OCI-LY7 (cell line): ENCODE results near the gene SHMT1. TPM values are rescaled to one million over a fixed set of nuclear protein-coding genes. Genes with fewer than 3 reads are reported as not detected.

Source experiments
- BruUV-seq: library from RNA; stranded (reverse); fragments of 400-500 nt; replicated peaks from 2 replicates; lab custom pipeline; 2021; lab: Mats Ljungman, UMichigan
- CTCF ChIA-PET: fragments of 300-600 bp; sonication (Branson Sonifier 250); formaldehyde crosslinking; loops from one replicate; lab custom pipeline; 2022; ENCODE audit warnings: antibody characterized with exemption; ENCODE audit not compliant: unreplicated experiment; lab: Charles Lee
- POLR2A ChIA-PET: fragments of 300-600 bp; sonication (Branson Sonifier 250); formaldehyde crosslinking; loops from one replicate; lab custom pipeline; 2022; ENCODE audit warnings: antibody characterized with exemption; lab: Charles Lee
- DNase-seq: peaks from one replicate; pipeline ENCODE4 v3.0.0-alpha.2; 2015; ENCODE audit warnings: low spot score
- H2AFZ ChIP-seq: fragments of 200-600 bp; sonication (generic), shearing (Covaris generic); 2 replicates; pipeline ENCODE4 v1.6.1; 2014; ENCODE audit warnings: mild to moderate bottlenecking, antibody characterized with exemption, low read length, moderate library complexity
- H3K27ac ChIP-seq: fragments of 200-600 bp; sonication (generic); 2 replicates; pipeline ENCODE4 v1.5.1; 2014; ENCODE audit warnings: mixed run types, low read depth, mild to moderate bottlenecking, moderate library complexity, low read length, inconsistent platforms; ENCODE audit not compliant: poor library complexity, severe bottlenecking
- H3K36me3 ChIP-seq: fragments of 200-600 bp; sonication (generic); 2 replicates; pipeline ENCODE4 v1.6.1; 2014; ENCODE audit warnings: mild to moderate bottlenecking, antibody characterized with exemption, low read length, moderate library complexity, mixed read lengths; ENCODE audit not compliant: insufficient read depth
- H3K4me1 ChIP-seq: fragments of 200-600 bp; sonication (generic); 2 replicates; pipeline ENCODE4 v1.5.1; 2014; ENCODE audit warnings: mild to moderate bottlenecking, low read length; ENCODE audit not compliant: insufficient read depth, poor library complexity, severe bottlenecking
- H3K4me2 ChIP-seq: fragments of 200-600 bp; sonication (generic); 2 replicates; pipeline ENCODE4 v1.6.1; 2014; ENCODE audit warnings: mild to moderate bottlenecking, low read length
- H3K4me3 ChIP-seq: fragments of 200-600 bp; sonication (generic); 2 replicates; pipeline ENCODE4 v1.5.1; 2014; ENCODE audit warnings: mild to moderate bottlenecking, low read depth, low read length; ENCODE audit not compliant: poor library complexity, severe bottlenecking
- H3K79me2 ChIP-seq: fragments of 200-600 bp; sonication (generic); 2 replicates; pipeline ENCODE4 v1.6.1; 2016; ENCODE audit warnings: low read depth, mild to moderate bottlenecking, low read length, moderate library complexity, mixed read lengths; ENCODE audit not compliant: insufficient read depth
- H3K9me2 ChIP-seq: fragments of 200-600 bp; sonication (generic); 2 replicates; pipeline ENCODE4 v1.6.1; 2016; ENCODE audit warnings: mild to moderate bottlenecking, low read length, mixed read lengths; ENCODE audit not compliant: insufficient read depth
- H3K9me3 ChIP-seq: fragments of 200-600 bp; sonication (generic); 2 replicates; pipeline ENCODE4 v1.6.1; 2014; ENCODE audit warnings: mild to moderate bottlenecking, mixed run types, low read length, mixed read lengths
- H4K20me1 ChIP-seq: fragments of 200-600 bp; sonication (generic); 2 replicates; pipeline ENCODE4 v1.6.1; 2014; ENCODE audit warnings: mild to moderate bottlenecking, antibody characterized with exemption, low read length, moderate library complexity, mixed read lengths; ENCODE audit not compliant: insufficient read depth
- EZH2phosphoT487 ChIP-seq: fragments of 200-600 bp; sonication (generic); IDR thresholded peaks from 2 replicates; pipeline ENCODE4 v1.6.1; 2018; ENCODE audit warnings: low read depth, borderline replicate concordance, mild to moderate bottlenecking, mixed run types, antibody characterized with exemption, low read length, moderate library complexity, mixed read lengths
- intact Hi-C: fragments of 100-400 bp; cut with micrococcal nuclease; formaldehyde crosslinking; loops from one replicate; pipeline ENCODE4 v1.10.0; 2022; ENCODE audit not compliant: unreplicated experiment
- total RNA-seq, 2 experiments: library from RNA; depleted of rRNA in 1 of 2; stranded (reverse); fragments of >200 nt in 1 of 2; shearing (Covaris generic) in 1 of 2; gene quantifications; 2 replicates each; pipeline ENCODE4 v1.2.3, GENCODE V29; 2014 to 2022
- TF ChIP-seq, protein P1 (sequence below): fragments of 200-600 bp; sonication (generic); conservative IDR thresholded peaks from 2 replicates; pipeline ENCODE4 v1.5.1; 2014; ENCODE audit warnings: mild to moderate bottlenecking, antibody characterized with exemption, low read length, moderate library complexity, mixed read lengths

The SHMT1 gene
- total RNA-seq, 2 experiments from 2014 or later: 66.5 to 101 TPM

DNA sequence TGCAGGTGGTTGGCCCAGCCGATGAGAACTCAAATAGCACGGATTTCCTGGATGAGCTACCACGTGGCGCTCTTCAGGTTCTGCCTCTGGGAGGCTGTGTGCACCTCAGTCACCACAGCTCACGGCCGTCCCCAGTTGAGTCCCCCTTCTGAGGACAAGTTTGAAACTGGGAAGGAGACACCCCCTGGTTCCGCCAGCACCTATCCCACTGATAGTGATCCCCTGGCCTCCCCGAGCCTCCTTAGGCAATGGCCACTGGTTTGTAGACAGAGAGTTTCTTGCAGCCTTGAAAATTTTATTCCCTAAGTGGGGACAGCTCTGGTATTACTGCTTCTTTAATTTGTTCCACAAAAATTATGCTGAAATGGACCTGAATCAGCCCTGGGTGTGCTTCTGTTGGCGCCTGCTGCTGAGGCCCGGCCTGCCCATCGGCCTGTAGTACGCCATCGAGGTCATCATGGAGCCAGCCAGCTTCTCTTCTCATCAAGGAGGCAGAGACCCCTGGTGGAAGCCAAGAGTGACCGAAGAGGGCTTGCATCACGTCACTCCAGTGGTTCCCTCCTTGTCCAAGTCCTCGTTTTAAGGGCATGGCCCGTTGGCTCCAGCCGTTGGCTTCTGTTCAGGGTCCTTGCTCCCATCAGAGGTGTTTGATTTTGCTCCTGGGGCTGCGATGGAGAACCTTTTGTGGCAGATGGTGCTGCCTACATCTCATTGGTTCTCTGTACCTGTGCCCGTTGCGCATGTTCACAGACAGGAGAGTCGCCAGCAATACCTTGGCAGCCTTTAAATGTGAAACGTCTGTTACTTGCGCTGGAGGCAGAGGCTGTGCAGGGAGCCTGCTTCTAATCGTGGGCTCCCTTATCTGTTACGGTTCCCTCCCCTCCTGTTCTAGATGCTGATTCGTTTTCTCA is 39.0 kb downstream of the SHMT1 start:
- CTCF ChIA-PET: no interaction called here
- intact Hi-C loops: no loop called here
- no peaks in the 10 kb centered on the region for H3K79me2 ChIP-seq

GRCh38 chr17:18323507-18324139 is 39.7 kb downstream of the SHMT1 start:
- Histone ChIP-seq H3K4me3 (no peak overlapping the region), H3K79me2 (no peaks in the 10 kb centered on the region), H3K27ac (no peak overlapping the region), H3K36me3 (peaks cover 55% of the 10 kb centered on the region), H3K9me2 (no peaks in the 10 kb centered on the region), H2AFZ (no peak overlapping the region), H4K20me1 (no peaks in the 10 kb centered on the region), H3K4me1 (peaks cover 21% of the 10 kb centered on the region), H3K4me2 (no peak overlapping the region), H3K9me3 (no peaks in the 10 kb centered on the region)
- intact Hi-C loops: no loop called here
- TF ChIP-seq, protein P1, sequence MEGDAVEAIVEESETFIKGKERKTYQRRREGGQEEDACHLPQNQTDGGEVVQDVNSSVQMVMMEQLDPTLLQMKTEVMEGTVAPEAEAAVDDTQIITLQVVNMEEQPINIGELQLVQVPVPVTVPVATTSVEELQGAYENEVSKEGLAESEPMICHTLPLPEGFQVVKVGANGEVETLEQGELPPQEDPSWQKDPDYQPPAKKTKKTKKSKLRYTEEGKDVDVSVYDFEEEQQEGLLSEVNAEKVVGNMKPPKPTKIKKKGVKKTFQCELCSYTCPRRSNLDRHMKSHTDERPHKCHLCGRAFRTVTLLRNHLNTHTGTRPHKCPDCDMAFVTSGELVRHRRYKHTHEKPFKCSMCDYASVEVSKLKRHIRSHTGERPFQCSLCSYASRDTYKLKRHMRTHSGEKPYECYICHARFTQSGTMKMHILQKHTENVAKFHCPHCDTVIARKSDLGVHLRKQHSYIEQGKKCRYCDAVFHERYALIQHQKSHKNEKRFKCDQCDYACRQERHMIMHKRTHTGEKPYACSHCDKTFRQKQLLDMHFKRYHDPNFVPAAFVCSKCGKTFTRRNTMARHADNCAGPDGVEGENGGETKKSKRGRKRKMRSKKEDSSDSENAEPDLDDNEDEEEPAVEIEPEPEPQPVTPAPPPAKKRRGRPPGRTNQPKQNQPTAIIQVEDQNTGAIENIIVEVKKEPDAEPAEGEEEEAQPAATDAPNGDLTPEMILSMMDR: no peak
- no peak for TF ChIP-seq EZH2phosphoT487
- POLR2A ChIA-PET: no interaction called here
- DNase-seq: no peak
- CTCF ChIA-PET: interaction anchor here (1.2 kb wide), 1 partner anchor 11 kb away, joined by 3 read pairs; no protein-coding TSS in a partner anchor
- BruUV-seq: no TSS peak

More for the DNA sequence above, 39.0 kb downstream of the SHMT1 start:
- POLR2A ChIA-PET: no interaction called here
- Histone ChIP-seq H3K4me3 (no peak overlapping the region), H2AFZ (no peak overlapping the region), H3K4me1 (peaks cover 21% of the 10 kb centered on the region), H3K36me3 (peaks cover 63% of the 10 kb centered on the region), H3K9me3 (no peaks in the 10 kb centered on the region), H3K27ac (peak overlapping the region; percentile 58), H3K4me2 (no peak overlapping the region), H3K9me2 (no peaks in the 10 kb centered on the region), H4K20me1 (no peaks in the 10 kb centered on the region)
- DNase-seq: no peak
- TF ChIP-seq, protein P1: no peak
- no peak for TF ChIP-seq EZH2phosphoT487
- BruUV-seq: no TSS peak
